NCI-H460 (cell line): ENCODE data around the gene ST3GAL5. TPM values are rescaled to one million over a fixed set of nuclear protein-coding genes. Genes with fewer than 3 reads are reported as not detected.

ENCODE experiments used
- DNase-seq: peaks from one replicate; pipeline ENCODE4 v3.0.0-alpha.2; 2016; ENCODE audit warnings: low read depth; ENCODE audit errors: extremely low read depth
- total RNA-seq: library from RNA; depleted of rRNA; stranded (reverse); fragments of >200 nt; shearing (Covaris generic); gene quantifications from 2 replicates; pipeline ENCODE4 v1.2.3, GENCODE V29; 2014

ST3GAL5 gene
- total RNA-seq, 1 experiment from 2014 or later, result 5.0 TPM

DNA sequence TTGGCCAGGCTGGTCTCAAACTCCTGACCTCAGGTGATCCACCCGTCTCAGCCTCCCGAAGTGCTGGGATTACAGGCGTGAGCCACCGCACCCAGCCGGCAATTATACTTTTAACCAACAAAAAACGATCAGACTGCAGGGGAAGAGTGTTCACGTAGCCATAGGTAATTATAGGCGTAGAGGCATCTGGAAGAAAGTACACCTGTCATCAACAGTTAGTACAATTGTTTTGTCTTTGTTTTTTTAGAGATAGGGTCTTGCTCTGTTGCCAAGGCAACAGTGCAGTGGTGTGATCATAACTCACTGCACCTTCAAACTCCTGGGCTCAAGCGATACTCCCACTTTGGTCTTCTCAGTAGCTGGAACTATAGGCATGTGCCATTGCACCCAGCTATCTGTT, 20.0 kb downstream of the ST3GAL5 start:
- DNase-seq, result no peak

DNA sequence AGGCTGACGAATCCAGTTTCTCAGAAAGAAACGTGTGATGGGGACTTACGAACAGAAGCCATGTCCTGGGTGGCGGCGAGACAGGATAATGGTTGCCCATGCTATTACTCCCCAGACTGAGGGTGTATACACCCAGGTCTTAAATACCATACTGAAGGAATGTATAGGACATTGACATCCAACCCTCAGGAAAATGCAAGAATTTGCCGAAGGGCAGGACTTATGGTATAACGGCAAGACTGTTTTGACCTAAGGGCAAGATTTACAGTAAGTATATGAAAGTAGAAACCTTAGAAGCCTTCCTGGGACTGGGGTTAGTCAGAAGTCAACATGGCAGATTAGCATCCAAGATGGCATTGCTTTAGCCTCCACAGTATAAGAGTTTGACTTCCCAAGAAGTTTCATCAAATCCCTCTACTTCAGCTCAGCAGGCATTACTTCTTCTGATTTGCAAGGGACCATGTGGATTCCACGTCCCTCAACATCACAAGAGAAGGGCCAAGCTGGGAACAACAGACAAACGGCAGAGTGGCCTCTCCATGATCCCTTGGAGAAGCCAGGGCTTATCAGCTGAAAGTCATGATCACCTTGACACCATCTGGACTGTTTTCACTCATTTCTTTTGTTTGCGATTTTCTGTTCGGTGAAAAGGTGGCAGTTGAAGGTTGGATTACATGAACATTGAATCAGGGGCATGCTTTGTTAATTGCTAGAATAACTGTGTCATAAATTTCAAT, 21.1 kb downstream of the ST3GAL5 start:
- no peak for DNase-seq

DNA sequence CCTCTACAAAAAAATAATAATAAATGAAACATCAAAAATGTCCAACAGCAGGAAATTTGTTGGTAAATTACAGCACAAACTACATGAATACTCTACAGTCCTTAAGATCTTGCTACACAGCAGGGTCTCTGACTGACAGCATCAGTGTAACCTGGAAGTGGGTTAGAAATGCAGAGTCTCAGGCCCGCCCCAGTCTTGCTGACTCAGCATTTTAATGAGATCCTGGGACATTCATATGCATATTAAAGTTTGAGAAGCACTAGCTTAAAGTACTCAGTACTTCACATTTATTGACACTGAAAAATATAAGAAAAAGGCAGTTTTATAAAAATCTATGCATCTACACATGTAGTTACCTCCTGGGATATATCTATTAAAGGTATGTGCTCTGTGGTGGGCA, 21.7 kb downstream of the ST3GAL5 start:
- no peak for DNase-seq

DNA sequence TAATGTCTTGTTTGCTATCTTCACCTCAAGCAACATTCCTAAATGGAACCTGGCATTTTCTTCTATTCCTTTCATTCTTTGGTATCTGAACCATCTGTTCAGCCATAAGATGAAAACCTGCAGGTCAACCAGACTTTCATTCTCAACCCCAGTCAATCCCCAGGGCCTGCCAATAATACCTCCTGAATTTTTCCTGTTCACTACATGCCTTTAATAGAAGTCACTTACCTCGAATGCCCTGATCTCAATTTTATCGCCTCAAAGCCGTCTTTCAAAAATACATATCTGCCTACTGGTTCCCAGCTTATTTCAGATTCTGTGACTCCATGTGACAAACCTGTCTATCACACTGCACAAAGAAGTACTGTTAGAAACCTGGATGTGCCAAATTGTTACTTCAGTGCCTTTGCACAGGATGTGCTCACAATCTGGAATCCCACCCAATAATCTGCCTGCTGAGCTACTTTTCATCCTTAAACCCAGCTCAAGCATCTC, 22.6 kb downstream of the ST3GAL5 start:
- no peak for DNase-seq

DNA sequence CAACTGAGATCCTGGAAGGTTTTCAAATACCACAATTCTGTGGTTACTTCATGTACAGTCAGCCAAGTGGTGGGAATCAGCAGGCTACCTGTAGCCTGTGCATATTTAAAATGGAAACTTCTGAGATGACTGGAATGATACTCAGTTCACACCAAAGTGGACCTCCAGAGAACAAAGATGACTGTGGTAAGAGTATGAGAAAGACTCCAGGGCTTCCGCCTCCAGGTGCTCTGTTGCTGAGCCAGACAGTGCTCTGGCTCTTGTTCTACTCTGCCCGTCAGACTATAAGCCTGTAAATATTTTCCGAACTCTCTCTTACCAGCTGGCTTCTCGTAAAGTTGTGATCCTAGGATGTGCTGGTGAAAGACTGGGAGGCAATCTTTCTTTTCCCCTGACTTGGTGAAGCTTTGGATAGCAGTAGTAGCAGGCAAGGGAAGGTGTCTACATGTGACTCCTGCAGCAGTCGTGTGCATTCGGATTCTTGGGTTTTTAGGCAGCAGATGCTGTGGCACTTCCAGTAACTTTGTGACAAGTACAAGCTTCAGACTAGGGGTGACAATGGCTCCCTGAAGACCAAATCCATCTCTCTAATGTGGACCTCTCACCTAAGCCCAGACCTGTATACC, 23.1 kb downstream of the ST3GAL5 start:
- DNase-seq, result no peak

DNA sequence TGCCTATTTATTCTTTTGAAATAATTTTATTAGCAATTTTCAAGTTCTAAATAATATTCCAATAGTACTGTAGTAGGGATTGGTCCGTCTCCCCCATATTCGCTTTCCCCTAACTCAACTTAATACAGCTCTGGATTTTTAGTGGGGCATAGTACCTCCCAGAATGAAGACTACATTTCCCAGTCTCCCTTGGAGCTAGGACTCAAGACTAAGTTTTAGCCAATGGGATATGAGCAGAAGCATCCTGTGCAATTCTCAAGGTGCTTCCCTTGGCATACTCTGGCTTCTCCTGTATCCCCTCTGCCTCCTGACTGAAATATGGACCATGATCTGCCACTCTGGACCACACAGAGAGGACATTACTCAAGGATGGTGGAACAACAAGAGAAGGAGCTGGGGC, 24.1 kb downstream of the ST3GAL5 start:
- DNase-seq, result no peak

DNA sequence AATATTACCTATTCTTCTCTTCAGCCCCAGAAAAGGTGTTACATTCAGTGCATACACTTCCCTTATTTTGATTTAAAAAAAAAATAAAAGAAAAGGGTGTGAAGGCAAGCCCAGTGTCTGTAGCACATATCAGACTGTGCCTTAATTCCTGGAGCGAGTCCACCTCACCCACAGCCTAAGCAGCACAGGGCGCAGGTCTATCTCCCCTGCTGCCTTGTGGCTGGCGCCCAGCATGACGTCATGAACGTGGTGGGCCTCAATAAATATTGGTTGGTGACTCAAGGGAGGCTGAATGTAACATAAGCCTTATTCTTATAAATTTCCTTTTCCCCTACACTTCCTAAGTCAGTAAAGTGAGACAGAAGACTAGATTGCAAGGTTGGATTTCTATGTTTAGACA, 26.4 kb downstream of the ST3GAL5 start:
- no peak for DNase-seq

DNA sequence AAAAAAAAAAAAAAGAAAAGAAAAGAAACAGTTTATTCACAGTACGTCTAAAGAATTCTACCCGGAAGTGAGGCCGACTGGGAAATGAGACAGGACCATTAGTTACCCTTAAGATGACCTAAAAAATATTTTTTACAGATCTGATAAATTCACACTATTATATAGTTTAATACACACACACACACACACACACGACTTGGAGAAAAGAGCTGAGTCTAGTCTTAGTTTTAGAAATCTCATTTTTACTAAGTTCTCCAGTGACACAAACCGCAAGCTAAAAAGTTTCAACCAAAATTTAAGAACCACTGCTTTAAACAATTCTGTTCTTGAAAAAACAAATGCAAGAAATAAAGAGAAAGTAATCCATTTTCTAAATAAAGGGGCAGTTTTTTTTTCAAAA, 27.1 kb downstream of the ST3GAL5 start:
- DNase-seq, result no peak

DNA sequence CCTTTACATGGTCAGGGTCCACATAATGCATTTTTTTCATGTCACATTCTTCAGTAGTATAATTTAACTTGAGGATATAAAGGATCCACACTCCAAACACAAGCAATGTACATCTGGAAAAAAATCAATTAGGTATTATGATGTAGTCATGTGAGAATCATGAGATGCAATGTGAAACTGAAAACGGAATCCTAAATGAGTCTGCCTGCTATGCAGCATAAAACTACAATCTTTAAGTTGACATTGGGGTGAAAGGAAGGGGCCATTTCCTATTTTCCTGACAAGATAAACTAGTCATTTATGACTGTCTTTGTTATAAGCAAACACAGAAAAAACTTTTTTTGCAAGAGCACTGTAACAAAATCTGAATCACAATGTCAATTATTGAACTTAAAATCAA, 27.6 kb downstream of the ST3GAL5 start:
- no peak for DNase-seq

DNA sequence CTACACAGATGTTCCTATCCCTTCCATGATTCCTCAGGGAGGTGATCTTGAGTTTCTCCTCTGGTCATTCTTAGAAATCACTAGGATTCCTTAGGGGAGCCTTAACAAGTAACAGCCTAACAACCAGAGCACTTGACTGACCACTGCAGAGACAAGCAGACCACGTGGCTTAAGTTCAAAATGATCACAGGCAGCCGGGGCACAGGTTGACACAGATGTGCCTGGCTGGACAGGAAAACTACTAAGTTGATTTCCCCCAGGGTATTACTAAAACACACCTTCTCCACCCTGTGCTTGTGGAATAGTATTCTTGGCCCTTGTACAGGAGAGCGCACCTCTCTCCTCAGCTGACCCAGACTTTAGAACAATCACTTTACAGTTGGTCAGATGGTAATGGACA, 29.9 kb downstream of the ST3GAL5 start:
- no peak for DNase-seq

DNA sequence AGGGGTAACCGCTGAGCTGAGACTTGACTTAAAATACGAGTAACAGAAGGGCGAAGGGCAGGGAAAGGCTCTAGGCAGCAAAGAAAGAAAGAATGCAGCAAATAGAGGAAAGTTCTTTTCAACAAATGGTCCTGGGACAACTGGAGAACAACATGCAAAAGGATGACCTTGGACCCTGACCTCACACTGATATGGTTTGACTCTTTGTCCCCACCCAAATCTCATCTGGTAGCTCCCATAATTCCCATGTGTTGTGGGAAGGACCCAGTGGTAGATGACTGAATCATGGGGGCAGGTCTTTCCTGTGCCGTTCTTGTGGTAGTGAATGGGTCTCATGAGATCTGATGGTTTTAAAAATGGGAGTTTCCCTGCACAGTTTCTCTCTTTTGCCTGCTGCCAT, 33.9 kb downstream of the ST3GAL5 start:
- no peak for DNase-seq

DNA sequence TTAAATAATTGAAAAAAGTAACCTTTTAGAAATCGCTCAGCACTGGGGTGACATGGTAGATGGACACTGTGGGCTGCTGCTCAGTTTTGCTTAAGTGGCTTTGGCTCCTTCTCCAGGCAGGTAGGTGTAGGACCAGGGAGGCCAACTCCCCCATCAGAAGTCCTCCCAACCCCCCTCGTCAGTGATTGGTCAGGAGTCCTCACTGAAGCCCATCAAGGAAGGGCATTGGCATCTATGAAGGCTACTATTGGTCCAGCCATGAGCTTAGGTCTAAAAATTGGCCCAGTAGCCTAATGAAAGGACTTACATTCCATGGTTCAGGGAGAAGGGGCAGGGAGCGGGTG, 34.7 kb downstream of the ST3GAL5 start:
- no peak for DNase-seq

DNA sequence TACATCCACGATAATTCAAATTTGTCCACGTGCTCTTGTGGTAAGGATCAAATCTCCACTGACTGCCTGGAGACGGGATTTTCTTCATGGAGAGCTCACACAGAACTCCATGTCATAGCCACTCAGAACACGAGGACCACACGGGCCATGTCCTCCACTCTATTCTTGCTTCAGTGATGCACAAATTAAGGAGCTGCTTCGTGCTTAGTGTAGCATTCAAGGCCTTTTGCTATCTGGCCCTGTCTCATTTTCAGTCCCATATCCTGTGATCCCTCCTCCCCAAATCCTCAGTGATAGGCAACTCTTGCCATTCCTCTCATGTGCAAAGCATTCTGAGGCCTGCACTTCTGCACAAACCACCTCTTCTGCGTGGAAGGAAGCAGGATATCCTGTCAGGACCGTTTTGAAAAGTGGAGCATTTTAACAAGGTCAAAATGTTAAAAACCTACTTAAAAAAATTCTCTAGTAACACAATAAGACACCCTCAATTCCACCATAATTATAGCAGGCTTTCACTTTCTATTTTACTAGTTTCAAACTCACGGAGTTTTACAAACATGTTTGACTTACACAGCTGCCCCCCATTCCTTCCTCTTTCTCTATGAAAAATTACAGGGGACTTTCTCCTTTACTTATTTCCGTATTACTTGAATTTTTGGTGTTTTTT, 35.2 kb downstream of the ST3GAL5 start:
- DNase-seq, result no peak

DNA sequence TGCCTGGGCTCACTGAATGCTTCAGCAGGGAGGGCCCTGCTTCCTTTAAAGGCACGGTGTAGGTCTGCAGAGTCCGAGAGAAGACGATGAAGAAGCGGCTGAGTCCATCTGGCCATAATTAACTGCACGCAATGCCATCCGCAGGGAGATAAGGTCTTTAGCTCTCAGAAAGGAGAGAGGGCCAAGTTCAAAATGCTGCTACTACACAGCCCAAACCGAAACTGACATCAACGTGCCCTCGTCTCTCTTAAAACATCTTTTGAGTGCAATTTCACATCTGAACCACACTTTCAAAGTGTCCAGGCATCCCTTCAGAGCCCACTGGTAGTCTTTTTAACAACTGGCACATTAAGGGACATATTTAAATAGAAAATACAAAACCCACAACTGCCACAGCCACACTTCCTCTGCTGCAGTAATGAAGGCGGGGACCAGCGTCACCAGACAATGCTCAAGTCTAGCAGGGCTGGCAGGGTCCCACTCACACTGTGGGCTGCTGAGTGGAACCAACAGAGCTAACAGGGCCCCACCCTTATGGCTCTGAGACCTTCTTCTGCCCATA, 35.8 kb downstream of the ST3GAL5 start:
- DNase-seq, result no peak

DNA sequence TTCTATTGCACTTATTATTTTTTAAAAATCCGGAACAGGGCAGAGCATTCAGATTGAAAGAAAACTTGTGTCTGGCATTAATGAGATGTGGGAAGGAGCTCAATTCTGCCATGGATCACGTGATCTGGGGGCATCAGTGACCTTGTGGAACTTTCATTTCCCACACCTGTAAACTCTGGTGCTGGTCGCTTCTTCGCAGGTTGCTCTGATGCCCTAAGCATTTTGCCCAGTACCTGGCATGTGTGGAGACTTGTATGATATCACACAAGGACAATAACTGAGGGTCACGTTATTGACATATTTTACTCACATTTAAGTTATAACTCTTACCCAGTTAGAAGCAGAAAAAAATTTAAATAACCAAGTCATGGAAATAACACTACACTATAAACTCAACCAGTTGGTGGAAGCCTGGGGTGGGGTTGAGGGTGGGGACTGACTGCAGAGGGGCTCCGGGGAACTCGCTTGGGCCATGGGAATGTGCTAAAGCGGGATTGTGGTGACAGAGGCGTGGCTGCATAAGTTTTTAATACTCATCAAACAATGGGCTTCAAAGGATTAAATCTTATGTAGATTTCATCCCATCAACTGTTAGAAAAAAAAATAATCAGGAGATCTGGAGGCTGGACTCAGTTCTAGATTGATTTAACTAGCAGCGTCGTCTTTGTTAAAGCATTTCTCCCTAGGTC, 36.5 kb downstream of the ST3GAL5 start:
- DNase-seq, result no peak

DNA sequence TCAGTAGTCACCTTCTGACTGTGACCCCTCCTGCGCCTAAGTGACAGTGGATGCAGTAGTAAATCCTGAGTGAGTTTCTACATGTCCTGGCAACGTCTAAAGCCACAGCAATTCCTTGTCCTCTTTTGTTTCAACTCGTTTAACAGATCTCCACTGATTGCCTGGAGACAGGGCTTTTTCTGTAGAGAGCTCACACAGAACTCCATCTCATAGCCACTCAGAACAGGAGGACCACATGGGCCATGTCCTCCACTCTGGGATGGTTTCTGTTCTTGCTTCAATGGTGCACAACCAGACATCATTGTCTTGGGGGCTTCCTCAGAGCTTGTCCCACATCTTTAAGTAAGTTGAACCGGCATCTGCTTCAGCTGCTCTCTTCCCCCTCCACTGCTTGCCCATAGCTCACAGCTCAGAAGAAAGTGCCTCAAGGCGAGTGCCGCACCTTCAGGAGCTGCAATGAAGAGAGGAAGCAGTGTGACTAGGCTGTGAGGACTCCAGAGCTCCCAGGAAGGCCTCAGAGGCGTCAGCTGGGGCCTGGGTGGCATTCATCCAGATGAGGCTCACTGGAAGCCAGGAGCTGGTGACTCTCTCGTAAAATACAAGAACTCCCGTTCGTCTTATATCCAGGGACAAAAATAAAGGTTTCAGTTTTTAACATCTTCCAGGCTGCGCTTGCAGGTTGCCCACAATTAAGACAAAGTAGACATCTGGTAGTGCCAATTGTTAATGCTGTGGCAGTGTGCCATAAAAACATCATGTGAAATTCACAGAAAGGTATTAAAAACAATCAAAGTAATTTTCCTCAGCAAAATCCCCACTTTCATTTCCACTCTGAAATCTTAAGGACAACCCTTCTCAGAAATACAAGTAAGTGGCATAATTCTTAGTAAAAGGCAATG, 37.3 kb downstream of the ST3GAL5 start:
- DNase-seq, result no peak

DNA sequence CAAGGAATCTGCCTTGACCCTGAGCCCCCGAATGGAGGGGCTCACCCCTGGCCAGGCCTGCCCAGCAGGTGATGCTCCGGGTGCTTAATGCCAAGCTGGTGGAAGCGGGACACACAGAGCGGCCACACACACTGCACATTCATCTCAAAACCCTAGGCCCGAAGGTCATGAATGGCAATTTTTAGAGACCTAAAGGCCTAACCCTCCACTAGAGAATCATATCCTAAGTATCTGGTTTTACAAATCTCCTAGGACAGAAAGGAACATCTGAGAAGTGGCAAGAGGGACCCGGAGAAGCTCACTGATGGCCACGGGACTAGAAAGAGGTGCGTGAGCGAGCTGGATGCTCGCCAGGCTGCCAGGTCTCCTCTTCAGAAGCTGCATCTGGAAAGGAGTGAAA, 38.3 kb downstream of the ST3GAL5 start:
- no peak for DNase-seq

DNA sequence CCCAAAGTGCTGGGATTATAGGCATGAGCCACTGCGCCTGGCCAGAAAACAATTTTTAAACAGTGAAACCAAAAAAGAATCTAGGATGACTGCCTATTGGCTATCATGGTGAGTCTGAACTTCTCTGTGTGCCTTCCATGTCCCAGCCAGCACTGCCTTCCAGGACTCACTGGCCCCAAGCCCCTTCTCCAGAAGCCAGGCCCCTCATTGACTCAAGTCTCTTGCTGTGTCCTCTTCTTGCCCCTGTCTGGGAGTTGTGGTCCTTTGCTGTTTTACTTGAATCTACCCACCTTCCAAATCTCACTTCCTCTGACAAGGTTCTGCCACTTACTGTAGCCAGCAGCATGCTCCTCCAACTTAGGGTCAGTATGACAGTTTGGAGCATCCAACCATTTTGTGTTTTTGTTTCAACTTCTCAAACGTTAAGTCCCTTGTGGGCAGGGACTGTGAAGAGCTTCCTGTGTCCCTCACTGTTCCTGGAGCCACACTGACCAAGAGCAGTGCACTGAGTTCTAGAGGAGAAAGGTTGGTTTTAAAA, 41.7 kb downstream of the ST3GAL5 start:
- DNase-seq, result no peak

DNA sequence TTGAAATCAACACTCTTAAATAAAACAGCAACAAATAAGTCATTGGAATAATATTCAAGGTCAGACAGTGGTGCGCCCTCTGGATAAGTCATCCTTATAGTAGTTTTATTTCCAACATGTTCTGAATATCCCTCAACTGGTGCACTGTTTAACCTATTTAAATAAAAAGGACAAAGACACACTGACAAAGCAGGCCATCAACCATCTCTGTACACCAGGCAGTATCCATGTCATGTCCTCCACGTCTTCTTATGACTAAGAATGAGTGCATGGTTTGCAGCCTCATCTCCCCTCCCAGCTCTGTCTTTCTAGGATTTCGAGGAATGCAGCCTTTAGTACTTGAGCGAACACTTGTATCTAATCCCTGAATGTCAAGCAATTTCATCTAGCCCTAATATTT, 42.4 kb downstream of the ST3GAL5 start:
- no peak for DNase-seq

DNA sequence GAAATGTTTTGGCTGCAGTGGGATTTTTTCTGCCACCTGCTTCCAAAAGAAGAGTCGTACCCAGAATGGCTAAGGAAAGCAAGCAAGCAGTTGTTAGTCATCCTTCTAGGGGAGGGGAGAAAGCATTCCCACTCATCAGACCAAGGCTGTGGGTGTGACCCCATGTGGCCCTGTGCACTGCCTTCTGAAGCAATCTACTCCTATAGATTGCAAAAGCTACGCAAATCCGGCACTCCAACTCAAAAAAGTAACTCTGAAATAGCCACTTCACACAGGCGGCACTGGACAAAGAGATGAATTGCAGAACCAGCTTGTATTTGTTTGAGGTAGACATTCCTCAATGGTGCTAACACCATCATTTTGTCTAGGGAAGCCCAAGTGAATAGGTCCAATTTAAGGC, 44.3 kb downstream of the ST3GAL5 start:
- no peak for DNase-seq
